Ascending aorta (tissue), 2 donors: Measurements from ENCODE around the gene NF1. TPM values are rescaled to one million over a fixed set of nuclear protein-coding genes. Genes with fewer than 3 reads are reported as not detected.

Experiments used
- DNase-seq, 2 donors: peaks; one replicate each; pipeline ENCODE4 v3.0.0-alpha.2; 2019; ENCODE audit warnings: low spot score in 2 of 2
- H3K27ac ChIP-seq, 2 donors: fragments of 200-600 bp; sonication (generic); one replicate each; pipeline ENCODE4 v1.5.1; 2016 to 2017; ENCODE audit warnings: mild to moderate bottlenecking in 1 of 2
- H3K27me3 ChIP-seq: fragments of 200-600 bp; sonication (generic); one replicate; pipeline ENCODE4 v1.5.1; 2017
- H3K36me3 ChIP-seq, 2 donors: fragments of 200-600 bp; sonication (generic); one replicate each; pipeline ENCODE4 v1.5.1; 2016
- H3K4me1 ChIP-seq, 2 donors: fragments of 200-600 bp; sonication (generic); one replicate each; pipeline ENCODE4 v1.5.1; 2016 to 2017; ENCODE audit warnings: mild to moderate bottlenecking in 1 of 2
- H3K4me3 ChIP-seq, 2 donors: fragments of 200-600 bp; sonication (generic); one replicate each; pipeline ENCODE4 v1.5.1; 2016 to 2017; ENCODE audit warnings: mild to moderate bottlenecking in 1 of 2
- H3K9me3 ChIP-seq, 2 donors: fragments of 200-600 bp; sonication (generic); one replicate each; pipeline ENCODE4 v1.5.1; 2016
- CTCF ChIP-seq, 3 experiments: fragments of 200-600 bp in 2 of 3; fragments of 450-650 bp in 1 of 3; sonication (generic) in 2 of 3; IDR thresholded peaks; one replicate each; pipeline ENCODE4 v1.5.1; 2016 to 2019; ENCODE audit warnings: antibody characterized with exemption in 3 of 3, mild to moderate bottlenecking in 1 of 3, moderate library complexity in 1 of 3
- intact Hi-C: fragments of 100-400 bp; cut with DNase I; formaldehyde crosslinking; loops from one replicate; pipeline ENCODE4 v1.15.1; 2023
- total RNA-seq: library from RNA; depleted of rRNA; stranded (reverse); fragments of >200 nt; gene quantifications from one replicate; pipeline ENCODE4 v1.1.0, GENCODE V29; 2016

NF1 gene
- total RNA-seq, 1 donor from 2014 or later, result 25.0 TPM

DNA sequence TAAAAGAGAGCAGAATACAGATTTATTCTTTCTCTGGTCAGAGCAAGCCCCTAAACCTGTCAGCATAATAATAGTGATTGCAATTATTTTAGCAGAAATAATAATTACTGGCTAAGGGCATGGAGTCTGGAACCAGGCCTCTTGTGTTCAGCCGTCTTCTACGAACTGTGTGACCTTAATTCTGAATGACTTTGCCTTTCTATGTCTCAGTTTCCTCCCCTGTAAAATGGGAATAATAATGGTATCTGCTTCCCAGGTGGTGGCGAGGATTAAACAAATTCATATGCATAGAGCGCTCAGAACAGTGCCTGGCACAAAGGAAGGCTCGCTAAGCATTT lies 330.1 kb downstream of the NF1 start:
- TF ChIP-seq CTCF (IDR thresholded peaks at IDR 0.05), result no peak
- H3K36me3 ChIP-seq, result no peaks in the 10 kb centered on the region
- no peak overlapping the region for H3K4me3 ChIP-seq
- no peaks in the 10 kb centered on the region for H3K4me1 ChIP-seq
- intact Hi-C loops, result no loop called here
- DNase-seq, result no peak
- H3K27me3 ChIP-seq, result no peaks in the 10 kb centered on the region
- no peak overlapping the region for H3K27ac ChIP-seq
- peaks cover 0 to 11% of the 10 kb centered on the region in 2 donors for H3K9me3 ChIP-seq

- no peaks in the 10 kb centered on the region for H3K27me3 ChIP-seq
- TF ChIP-seq CTCF (IDR thresholded peaks at IDR 0.05), result no peak
- DNase-seq, result no peak
- intact Hi-C loops, result no loop called here
- H3K9me3 ChIP-seq, result peaks cover 0 to 11% of the 10 kb centered on the region in 2 donors
- no peak overlapping the region for H3K4me3 ChIP-seq
- no peaks in the 10 kb centered on the region for H3K4me1 ChIP-seq
- no peak overlapping the region for H3K27ac ChIP-seq
- H3K36me3 ChIP-seq, result no peaks in the 10 kb centered on the region
Observed at GRCh38 chr17:31425282-31426040, 330.7 kb downstream of the NF1 start.

Other genes with a start within 250 kb of the NF1 start
- gene TEFM, start 188.7 kb upstream of the NF1 start, total RNA-seq, result 0.43 TPM
- 12.5 TPM for gene ADAP2, start 173.0 kb upstream of the NF1 start, total RNA-seq
- 4.6 TPM for gene RNF135, start 123.9 kb upstream of the NF1 start, total RNA-seq
- gene OMG, start 202.3 kb downstream of the NF1 start, total RNA-seq, result not detected
- gene EVI2B, start 219.1 kb downstream of the NF1 start, total RNA-seq, result 0.85 TPM
- gene EVI2A, start 226.6 kb downstream of the NF1 start, total RNA-seq, result 7.5 TPM